Natural killer cell (primary cell): ENCODE data around the gene MAP2K4. TPM values are rescaled to one million over a fixed set of nuclear protein-coding genes. Genes with fewer than 3 reads are reported as not detected.

Experiments used
- ATAC-seq, 3 donors: fragments of 150-1000 bp in 2 of 3; fragments of 200-7000 bp in 1 of 3; cut with Tn5 transposase; 1 replicate in 1 of 3; 2 replicates in 2 of 3; pipeline ENCODE4 v1.10.0; 2021; ENCODE audit warnings: mild to moderate bottlenecking in 2 of 3, moderate library complexity in 2 of 3
- DNase-seq, 2 donors: peaks; one replicate each; pipeline versions ENCODE4 v3.0.0 to v3.0.0-alpha.2; 2013 to 2021; ENCODE audit warnings: mixed read lengths in 1 of 2
- H3K27ac ChIP-seq: one replicate; pipeline ENCODE4 v1.5.1; 2013; ENCODE audit warnings: mild to moderate bottlenecking, low read length
- H3K27me3 ChIP-seq: one replicate; pipeline ENCODE4 v1.6.1; 2013; ENCODE audit warnings: low read length; ENCODE audit not compliant: control insufficient read depth, insufficient read depth
- H3K36me3 ChIP-seq: one replicate; pipeline ENCODE4 v1.6.1; 2013; ENCODE audit warnings: low read length; ENCODE audit not compliant: control insufficient read depth, insufficient read depth
- H3K4me1 ChIP-seq: one replicate; pipeline ENCODE4 v1.6.1; 2013; ENCODE audit warnings: low read length; ENCODE audit not compliant: control insufficient read depth, insufficient read depth
- H3K4me3 ChIP-seq: one replicate; pipeline ENCODE4 v1.5.1; 2013; ENCODE audit warnings: low read length
- H3K9me3 ChIP-seq: one replicate; pipeline ENCODE4 v1.6.1; 2013; ENCODE audit warnings: low read length; ENCODE audit not compliant: control insufficient read depth, insufficient read depth
- H3K27ac Mint-ChIP-seq, 2 donors: one replicate each; pipeline ENCODE4 v1.8.0; 2022; ENCODE audit warnings: mild to moderate bottlenecking in 2 of 2, mixed read lengths in 2 of 2, moderate library complexity in 1 of 2
- H3K27me3 Mint-ChIP-seq, 2 donors: one replicate each; pipeline ENCODE4 v1.8.0; 2022; ENCODE audit warnings: low read depth in 2 of 2, mixed read lengths in 2 of 2
- H3K36me3 Mint-ChIP-seq: one replicate; pipeline ENCODE4 v1.8.0; 2022; ENCODE audit warnings: mixed read lengths
- H3K4me1 Mint-ChIP-seq, 2 donors: one replicate each; pipeline ENCODE4 v1.8.0; 2022; ENCODE audit warnings: mixed read lengths in 2 of 2
- H3K4me3 Mint-ChIP-seq: one replicate; pipeline ENCODE4 v1.8.0; 2022; ENCODE audit warnings: mild to moderate bottlenecking, moderate library complexity, mixed read lengths
- H3K9me3 Mint-ChIP-seq, 2 donors: one replicate each; pipeline ENCODE4 v1.8.0; 2022; ENCODE audit warnings: mixed read lengths in 2 of 2
- WGBS: methylation state at CpG from one replicate; pipeline ENCODE4 v1.1.7; 2013; ENCODE audit warnings: missing lambda C conversion rate; ENCODE audit not compliant: insufficient coverage; 5-methylcytosine and 5-hydroxymethylcytosine counted together
- intact Hi-C: fragments of 100-400 bp; cut with micrococcal nuclease; formaldehyde crosslinking; loops from one replicate; pipeline ENCODE4 v1.14.2; 2022
- total RNA-seq, 4 donors: library from RNA; stranded (reverse); fragments of 120-200 nt in 1 of 4; gene quantifications; one replicate each; pipeline versions ENCODE4 v1.2.3 to v1.2.4, GENCODE V29; 2013 to 2022
- TF ChIP-seq, protein P1 (sequence below): fragments of 200-600 bp; IDR thresholded peaks from one replicate; pipeline ENCODE4 v1.8.0; 2022; ENCODE audit warnings: antibody characterized with exemption

Gene MAP2K4
- total RNA-seq, 3 donors from 2014 or later (not counting 1 experiment from before 2014, with no cell fraction given), result 30.1 to 35.0 (median 33.7) TPM

GRCh38 chr17:12164085-12164484, 143.4 kb downstream of the MAP2K4 start:
- DNase-seq (no peak), ATAC-seq (no peak)
- Histone ChIP-seq H3K27me3 (no peaks in the 10 kb centered on the region), H3K27ac (no peak overlapping the region), H3K36me3 (no peaks in the 10 kb centered on the region), H3K9me3 (no peaks in the 10 kb centered on the region), H3K4me3 (no peak overlapping the region), H3K4me1 (no peaks in the 10 kb centered on the region)
- Mint-ChIP-seq H3K27me3 (no peaks in the 10 kb centered on the region), H3K36me3 (no peaks in the 10 kb centered on the region), H3K9me3 (peaks cover 8 to 11% of the 10 kb centered on the region in 2 donors), H3K4me3 (no peak overlapping the region), H3K4me1 (no peaks in the 10 kb centered on the region), H3K27ac (no peak overlapping the region)
- intact Hi-C loops, result no loop called here
- WGBS, result 82% methylated on average over 2 of the region's 4 CpGs
- TF ChIP-seq, protein P1, sequence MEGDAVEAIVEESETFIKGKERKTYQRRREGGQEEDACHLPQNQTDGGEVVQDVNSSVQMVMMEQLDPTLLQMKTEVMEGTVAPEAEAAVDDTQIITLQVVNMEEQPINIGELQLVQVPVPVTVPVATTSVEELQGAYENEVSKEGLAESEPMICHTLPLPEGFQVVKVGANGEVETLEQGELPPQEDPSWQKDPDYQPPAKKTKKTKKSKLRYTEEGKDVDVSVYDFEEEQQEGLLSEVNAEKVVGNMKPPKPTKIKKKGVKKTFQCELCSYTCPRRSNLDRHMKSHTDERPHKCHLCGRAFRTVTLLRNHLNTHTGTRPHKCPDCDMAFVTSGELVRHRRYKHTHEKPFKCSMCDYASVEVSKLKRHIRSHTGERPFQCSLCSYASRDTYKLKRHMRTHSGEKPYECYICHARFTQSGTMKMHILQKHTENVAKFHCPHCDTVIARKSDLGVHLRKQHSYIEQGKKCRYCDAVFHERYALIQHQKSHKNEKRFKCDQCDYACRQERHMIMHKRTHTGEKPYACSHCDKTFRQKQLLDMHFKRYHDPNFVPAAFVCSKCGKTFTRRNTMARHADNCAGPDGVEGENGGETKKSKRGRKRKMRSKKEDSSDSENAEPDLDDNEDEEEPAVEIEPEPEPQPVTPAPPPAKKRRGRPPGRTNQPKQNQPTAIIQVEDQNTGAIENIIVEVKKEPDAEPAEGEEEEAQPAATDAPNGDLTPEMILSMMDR, result no peak

GRCh38 chr17:12178644-12179330, 158.1 kb downstream of the MAP2K4 start:
- TF ChIP-seq, protein P1, result no peak
- no peaks in the 10 kb centered on the region for H3K4me1 ChIP-seq
- intact Hi-C loops, result no loop called here
- ATAC-seq, result no peak
- H3K4me3 ChIP-seq, result no peak overlapping the region
- no peak overlapping the region for H3K27ac ChIP-seq
- H3K36me3 Mint-ChIP-seq, result no peaks in the 10 kb centered on the region
- DNase-seq, result no peak
- H3K36me3 ChIP-seq, result no peaks in the 10 kb centered on the region
- H3K9me3 Mint-ChIP-seq, result no peaks in the 10 kb centered on the region
- no peaks in the 10 kb centered on the region for H3K27me3 ChIP-seq
- no peaks in the 10 kb centered on the region for H3K4me1 Mint-ChIP-seq
- H3K4me3 Mint-ChIP-seq, result no peak overlapping the region
- no peaks in the 10 kb centered on the region for H3K27me3 Mint-ChIP-seq
- no peaks in the 10 kb centered on the region for H3K9me3 ChIP-seq
- 87% methylated on average over 13 of the region's 13 CpGs for WGBS
- no peak overlapping the region for H3K27ac Mint-ChIP-seq

GRCh38 chr17:12180644-12181261, 160.1 kb downstream of the MAP2K4 start:
- no peaks in the 10 kb centered on the region for H3K27me3 Mint-ChIP-seq
- no peaks in the 10 kb centered on the region for H3K9me3 Mint-ChIP-seq
- H3K9me3 ChIP-seq, result no peaks in the 10 kb centered on the region
- H3K4me1 ChIP-seq, result no peaks in the 10 kb centered on the region
- 20% methylated on average over 3 of the region's 7 CpGs for WGBS
- TF ChIP-seq, protein P1, result peak; percentile 43
- no peak overlapping the region for H3K4me3 ChIP-seq
- ATAC-seq (no peak), DNase-seq (peak in 1 of 2 donors; percentile 43)
- no peaks in the 10 kb centered on the region for H3K36me3 Mint-ChIP-seq
- H3K36me3 ChIP-seq, result no peaks in the 10 kb centered on the region
- no peak overlapping the region for H3K27ac ChIP-seq
- no peaks in the 10 kb centered on the region for H3K4me1 Mint-ChIP-seq
- H3K27me3 ChIP-seq, result no peaks in the 10 kb centered on the region
- intact Hi-C loops, result loop anchor here (5.0 kb wide), 1 partner anchor 852 kb away; no protein-coding TSS in a partner anchor
- no peak overlapping the region for H3K4me3 Mint-ChIP-seq
- H3K27ac Mint-ChIP-seq, result no peak overlapping the region
